OCI-LY7 (cell line): ENCODE data around the gene RDH14.

Experiments
- CTCF ChIP-seq: fragments of 200-600 bp; sonication (generic); conservative IDR thresholded peaks from 2 replicates; pipeline ENCODE4 v1.5.1; 2014; ENCODE audit warnings: mild to moderate bottlenecking, antibody characterized with exemption, low read length, moderate library complexity, mixed read lengths
- EZH2phosphoT487 ChIP-seq: fragments of 200-600 bp; sonication (generic); IDR thresholded peaks from 2 replicates; pipeline ENCODE4 v1.6.1; 2018; ENCODE audit warnings: low read depth, borderline replicate concordance, mild to moderate bottlenecking, mixed run types, antibody characterized with exemption, low read length, moderate library complexity, mixed read lengths

- TF ChIP-seq CTCF, result no peak
- no peak for TF ChIP-seq EZH2phosphoT487
Observed at GRCh38 chr2:18566145-18566769, 5.8 kb upstream of the RDH14 start.
